NCI-H1105 (cell line): ENCODE measurements around the gene TRMT10A.
A peak's percentile ranks its signal among the peaks of the same experiment; 100 is the strongest.

Source experiments
- DNase-seq: peaks from one replicate; lab custom pipeline; 2025; lab: John Stamatoyannopoulos, UW

Gene TRMT10A

GRCh38 chr4:99563310-99564186, at the start of gene TRMT10A:
Gene TRMT10A (minus strand): TSS chr4:99564039. CDS start chr4:99559338, 4,701 bp downstream.
- DNase-seq: peak; percentile 85

GRCh38 chr4:99612704-99613103, 48.9 kb upstream of the TRMT10A start:
- no peak for DNase-seq

GRCh38 chr4:99612281-99612680, 48.4 kb upstream of the TRMT10A start:
- DNase-seq: no peak

GRCh38 chr4:99610605-99611175, 46.9 kb upstream of the TRMT10A start:
- no peak for DNase-seq

GRCh38 chr4:99608417-99608816, 44.6 kb upstream of the TRMT10A start:
- DNase-seq: no peak

- no peak for DNase-seq
Measured at GRCh38 chr4:99606716-99607115, 42.9 kb upstream of the TRMT10A start.

- no peak for DNase-seq
Measured at GRCh38 chr4:99594818-99595217, 31.0 kb upstream of the TRMT10A start.

- DNase-seq: no peak
Measured at GRCh38 chr4:99593781-99594641, 30.2 kb upstream of the TRMT10A start.

GRCh38 chr4:99591757-99592156, 27.9 kb upstream of the TRMT10A start:
- DNase-seq: no peak

- no peak for DNase-seq
Measured at GRCh38 chr4:99587803-99588202, 24.0 kb upstream of the TRMT10A start.

GRCh38 chr4:99587309-99587708, 23.5 kb upstream of the TRMT10A start:
- no peak for DNase-seq

GRCh38 chr4:99586797-99587196, 23.0 kb upstream of the TRMT10A start:
- DNase-seq: no peak

- no peak for DNase-seq
Measured at GRCh38 chr4:99586322-99586721, 22.5 kb upstream of the TRMT10A start.

- DNase-seq: no peak
Measured at GRCh38 chr4:99585516-99585915, 21.7 kb upstream of the TRMT10A start.

- no peak for DNase-seq
Measured at GRCh38 chr4:99578714-99579113, 14.9 kb upstream of the TRMT10A start.

GRCh38 chr4:99574530-99575324, 10.9 kb upstream of the TRMT10A start, which contains the start of gene MTTP:
Gene MTTP (plus strand): TSS chr4:99574824. CDS start chr4:99574910, 86 bp downstream.
- no peak for DNase-seq

- no peak for DNase-seq
Measured at GRCh38 chr4:99573735-99574368, 10.0 kb upstream of the TRMT10A start.

- DNase-seq: no peak
Measured at GRCh38 chr4:99572527-99573240, 8.8 kb upstream of the TRMT10A start.

- DNase-seq: no peak
Measured at GRCh38 chr4:99571883-99572282, 8.0 kb upstream of the TRMT10A start.

- no peak for DNase-seq
Measured at GRCh38 chr4:99564921-99565320, 1.1 kb upstream of the TRMT10A start.
